HG03439 (cell line): ENCODE results near the gene PLCE1.

ENCODE experiments used
- ATAC-seq: cut with Tn5 transposase; IDR thresholded peaks from one replicate; pipeline ENCODE4 v1.9.1; 2021; ENCODE audit warnings: mild to moderate bottlenecking, moderate library complexity; ENCODE audit not compliant: unreplicated experiment

The PLCE1 gene

GRCh38 chr10:93993414-93993781 is 333 bp upstream of the PLCE1 start:
- ATAC-seq: peak; percentile 14

GRCh38 chr10:93994438-93994801 is 689 bp downstream of the PLCE1 start:
- no peak for ATAC-seq

- no peak for ATAC-seq
These were observed 1.5 kb downstream of the PLCE1 start for GRCh38 chr10:93995182-93995581.

- ATAC-seq: no peak
These were observed 2.0 kb downstream of the PLCE1 start for GRCh38 chr10:93995598-93996271.

- ATAC-seq: no peak
These were observed 2.8 kb downstream of the PLCE1 start for GRCh38 chr10:93996551-93996950.

GRCh38 chr10:93997546-93997945 is 3.8 kb downstream of the PLCE1 start:
- ATAC-seq: no peak

- ATAC-seq: no peak
These were observed 5.7 kb downstream of the PLCE1 start for GRCh38 chr10:93999401-93999851.

- ATAC-seq: no peak
These were observed 7.1 kb downstream of the PLCE1 start for GRCh38 chr10:94000638-94001415.

- no peak for ATAC-seq
These were observed 7.7 kb downstream of the PLCE1 start for GRCh38 chr10:94001416-94001810.

- ATAC-seq: no peak
These were observed 8.4 kb downstream of the PLCE1 start for GRCh38 chr10:94002156-94002555.

GRCh38 chr10:94003488-94003887 is 9.8 kb downstream of the PLCE1 start:
- no peak for ATAC-seq

GRCh38 chr10:94005050-94005449 is 11.3 kb downstream of the PLCE1 start:
- ATAC-seq: no peak

- ATAC-seq: no peak
These were observed 13.1 kb downstream of the PLCE1 start for GRCh38 chr10:94006591-94007550.

- ATAC-seq: no peak
These were observed 14.8 kb downstream of the PLCE1 start for GRCh38 chr10:94008526-94008925.

GRCh38 chr10:94010116-94010515 is 16.4 kb downstream of the PLCE1 start:
- ATAC-seq: no peak

- no peak for ATAC-seq
These were observed 17.2 kb downstream of the PLCE1 start for GRCh38 chr10:94010886-94011285.

- no peak for ATAC-seq
These were observed 17.6 kb downstream of the PLCE1 start for GRCh38 chr10:94011296-94011695.

- no peak for ATAC-seq
These were observed 19.1 kb downstream of the PLCE1 start for GRCh38 chr10:94012834-94013233.

- ATAC-seq: no peak
These were observed 19.6 kb downstream of the PLCE1 start for GRCh38 chr10:94013331-94013760.

GRCh38 chr10:94014304-94014703 is 20.6 kb downstream of the PLCE1 start:
- no peak for ATAC-seq
